HCT116 (cell line): ENCODE measurements around the gene FBXL16. TPM values are rescaled to one million over a fixed set of nuclear protein-coding genes. Genes with fewer than 3 reads are reported as not detected.

Experiments
- ATAC-seq: fragments of 200-7000 bp; cut with Tn5 transposase; 2 replicates; pipeline ENCODE4 v1.9.1; 2020; ENCODE audit warnings: mild to moderate bottlenecking, moderate library complexity
- BruUV-seq: library from RNA; stranded (reverse); fragments of 400-500 nt; replicated peaks from 2 replicates; lab custom pipeline; 2021; lab: Mats Ljungman, UMichigan
- CTCF ChIA-PET: fragments of 300-600 bp; sonication (Branson Sonifier 250); formaldehyde crosslinking; loops from one replicate; lab custom pipeline; 2021; ENCODE audit warnings: antibody characterized with exemption; lab: Charles Lee
- POLR2A ChIA-PET: fragments of 300-600, 350-600 bp; sonication (Branson Sonifier 250); formaldehyde crosslinking; loops from one replicate; lab custom pipeline; 2021; ENCODE audit warnings: antibody characterized with exemption; lab: Charles Lee
- RAD21 ChIA-PET, 2 experiments: fragments of 300-600 bp; sonication (Branson Sonifier 250); formaldehyde crosslinking; loops; one replicate each; lab custom pipeline; 2023; ENCODE audit warnings: low total read pairs in 2 of 2; ENCODE audit not compliant: uncharacterized antibody in 2 of 2, unreplicated experiment in 2 of 2, low non-redundant PET in 1 of 2; lab: Charles Lee
- DNase-seq: peaks from one replicate; pipeline ENCODE4 v3.0.0-alpha.2; 2010; ENCODE audit warnings: low read depth, low spot score
- H2AFZ ChIP-seq: fragments of 200-600 bp; shearing (Covaris generic), sonication (generic); 2 replicates; pipeline ENCODE4 v1.6.1; 2017; ENCODE audit warnings: low read depth, mixed run types, mixed read lengths, antibody characterized with exemption, low read length; ENCODE audit not compliant: poor library complexity, severe bottlenecking
- H3K27ac ChIP-seq: 2 replicates; pipeline ENCODE4 v1.5.1; 2012; ENCODE audit warnings: low read depth, low read length
- H3K27me3 ChIP-seq: fragments of 200-600 bp; sonication (generic); 2 replicates; pipeline ENCODE4 v1.6.1; 2016; ENCODE audit warnings: mixed run types, low read length, mixed read lengths; ENCODE audit not compliant: insufficient read depth
- H3K36me3 ChIP-seq, 2 experiments: fragments of 200-500 bp in 1 of 2; fragments of 200-600 bp in 1 of 2; sonication (Bioruptor generic) in 1 of 2; sonication (generic) in 1 of 2; 2 replicates each; pipeline versions ENCODE4 v1.5.1 to v1.6.1; 2014 to 2016; ENCODE audit warnings: low read length in 2 of 2, inconsistent platforms in 1 of 2, mixed read lengths in 1 of 2, mixed run types in 1 of 2; ENCODE audit not compliant: insufficient read depth in 2 of 2, control insufficient read depth in 1 of 2
- H3K4me1 ChIP-seq, 2 experiments: fragments of 200-600 bp in 1 of 2; sonication (generic) in 1 of 2; 2 replicates each; pipeline versions ENCODE4 v1.5.1 to v1.6.1; 2012 to 2017; ENCODE audit warnings: low read length in 2 of 2, inconsistent platforms in 1 of 2, mild to moderate bottlenecking in 1 of 2, mixed read lengths in 1 of 2, mixed run types in 1 of 2, moderate library complexity in 1 of 2; ENCODE audit not compliant: insufficient read depth in 2 of 2, control insufficient read depth in 1 of 2
- H3K4me2 ChIP-seq: fragments of 200-600 bp; sonication (generic); 2 replicates; pipeline ENCODE4 v1.6.1; 2017; ENCODE audit warnings: mixed run types, low read length, mixed read lengths
- H3K4me3 ChIP-seq, 2 experiments: fragments of 200-600 bp in 1 of 2; sonication (generic) in 1 of 2; replicated peaks in 1 of 2; 2 replicates each; pipeline ENCODE4 v1.5.1; 2011 to 2016; ENCODE audit warnings: low read length in 2 of 2, control low read depth in 1 of 2, low read depth in 1 of 2, mild to moderate bottlenecking in 1 of 2, mixed read lengths in 1 of 2, mixed run types in 1 of 2
- H3K79me2 ChIP-seq: fragments of 200-600 bp; sonication (generic); 2 replicates; pipeline ENCODE4 v1.6.1; 2017; ENCODE audit warnings: mild to moderate bottlenecking, mixed run types, low read length, moderate library complexity, mixed read lengths; ENCODE audit not compliant: insufficient read depth
- H3K9ac ChIP-seq: fragments of 200-600 bp; sonication (generic); 2 replicates; pipeline ENCODE4 v1.6.1; 2016; ENCODE audit warnings: low read length, mixed read lengths
- H3K9me2 ChIP-seq: fragments of 200-600 bp; sonication (generic), shearing (Covaris generic); 2 replicates; pipeline ENCODE4 v1.6.1; 2017; ENCODE audit warnings: mixed run types, mild to moderate bottlenecking, moderate library complexity; ENCODE audit not compliant: insufficient read depth
- H3K9me3 ChIP-seq, 2 experiments: fragments of 200-500 bp in 1 of 2; fragments of 200-600 bp in 1 of 2; sonication (Bioruptor generic) in 1 of 2; sonication (generic) in 1 of 2; 2 replicates each; pipeline ENCODE4 v1.6.1; 2014 to 2017; ENCODE audit warnings: low read length in 2 of 2, mixed read lengths in 2 of 2, inconsistent platforms in 1 of 2, low read depth in 1 of 2, mild to moderate bottlenecking in 1 of 2, mixed run types in 1 of 2, moderate library complexity in 1 of 2; ENCODE audit not compliant: control insufficient read depth in 1 of 2, insufficient read depth in 1 of 2
- H4K20me1 ChIP-seq: fragments of 200-600 bp; sonication (generic), shearing (Covaris generic); 2 replicates; pipeline ENCODE4 v1.6.1; 2017; ENCODE audit warnings: mixed run types, mild to moderate bottlenecking, moderate library complexity; ENCODE audit not compliant: insufficient read depth
- CEBPB ChIP-seq: IDR thresholded peaks from 2 replicates; pipeline ENCODE4 v1.6.1; 2012; ENCODE audit warnings: low read depth
- EGR1 ChIP-seq: IDR thresholded peaks from 2 replicates; pipeline ENCODE4 v1.6.1; 2012; ENCODE audit warnings: low read depth
- ELF1 ChIP-seq: IDR thresholded peaks from 2 replicates; pipeline ENCODE4 v1.6.1; 2012; ENCODE audit warnings: low read depth, borderline replicate concordance
- EZH2 ChIP-seq: fragments of 200-600 bp; sonication (generic); IDR thresholded peaks from 2 replicates; pipeline ENCODE4 v1.6.1; 2017; ENCODE audit warnings: antibody characterized with exemption, mixed run types
- EZH2phosphoT487 ChIP-seq: fragments of 200-600 bp; IDR thresholded peaks from 2 replicates; pipeline ENCODE4 v1.6.1; 2018; ENCODE audit warnings: antibody characterized with exemption, borderline replicate concordance
- FOSL1 ChIP-seq: IDR thresholded peaks from 2 replicates; pipeline ENCODE4 v1.6.1; 2012; ENCODE audit warnings: low read depth
- POLR2A ChIP-seq: IDR thresholded peaks from 2 replicates; pipeline ENCODE4 v1.7.0; 2011; ENCODE audit warnings: borderline replicate concordance; ENCODE audit not compliant: insufficient read depth, insufficient read length; ENCODE audit errors: extremely low read depth
- POLR2AphosphoS5 ChIP-seq: IDR thresholded peaks from 2 replicates; pipeline ENCODE4 v1.6.1; 2011; ENCODE audit warnings: mild to moderate bottlenecking, low read depth, low read length, moderate library complexity
- RAD21 ChIP-seq: IDR thresholded peaks from 2 replicates; pipeline ENCODE4 v1.6.1; 2012; ENCODE audit warnings: low read depth, mild to moderate bottlenecking
- SIN3A ChIP-seq: IDR thresholded peaks from 2 replicates; pipeline ENCODE4 v1.6.1; 2012; ENCODE audit warnings: low read depth
- SRF ChIP-seq: IDR thresholded peaks from 2 replicates; pipeline ENCODE4 v1.6.1; 2012; ENCODE audit warnings: low read depth
- TCF7L2 ChIP-seq: IDR thresholded peaks from 2 replicates; pipeline ENCODE4 v1.7.0; 2011; ENCODE audit warnings: borderline replicate concordance, inconsistent platforms; ENCODE audit not compliant: insufficient read depth, insufficient read length; ENCODE audit errors: extremely low read depth
- YY1 ChIP-seq: IDR thresholded peaks from 2 replicates; pipeline ENCODE4 v1.6.1; 2011; ENCODE audit warnings: low read length, low read depth, moderate library complexity, mild to moderate bottlenecking; ENCODE audit not compliant: insufficient replicate concordance; ENCODE audit errors: extremely low read depth
- intact Hi-C: fragments of 100-400 bp; cut with micrococcal nuclease; formaldehyde crosslinking; loops from 2 replicates; pipeline ENCODE4 v1.10.0; 2022
- total RNA-seq: library from RNA; stranded (reverse); gene quantifications from one replicate; pipeline ENCODE4 v1.2.1, GENCODE V29; 2021; ENCODE audit not compliant: unreplicated experiment
- TF ChIP-seq, protein P1 (sequence below), 3 experiments: fragments of 200-600 bp in 1 of 3; sonication (generic) in 1 of 3; IDR thresholded peaks in 2 of 3; conservative IDR thresholded peaks in 1 of 3; 2 replicates each; pipeline ENCODE4 v1.5.1; 2012 to 2017; ENCODE audit warnings: low read depth in 2 of 3, low read length in 2 of 3, antibody characterized with exemption in 1 of 3, borderline replicate concordance in 1 of 3, control low read depth in 1 of 3, mild to moderate bottlenecking in 1 of 3, mixed read lengths in 1 of 3, mixed run types in 1 of 3, moderate library complexity in 1 of 3; ENCODE audit not compliant: insufficient read depth in 1 of 3
- TF ChIP-seq, protein P2 (sequence below): IDR thresholded peaks from 2 replicates; pipeline ENCODE4 v1.6.1; 2011; ENCODE audit warnings: mild to moderate bottlenecking, low read length, moderate library complexity; ENCODE audit not compliant: insufficient replicate concordance; ENCODE audit errors: extremely low read depth
- TF ChIP-seq, protein P3 (sequence below): IDR thresholded peaks from 2 replicates; pipeline ENCODE4 v1.6.1; 2012

FBXL16 gene
- total RNA-seq, 1 experiment from 2014 or later, result 49.7 TPM

- no peak for ATAC-seq
- no peaks in the 10 kb centered on the region for H3K9me2 ChIP-seq
- RAD21 ChIA-PET, result no interaction called here
- DNase-seq, result no peak
- intact Hi-C loops, result no loop called here
- H3K4me1 ChIP-seq, result peaks cover 0 to 6% of the 10 kb centered on the region in 2 experiments; a peak in 1 of 4 replicates
- no peak overlapping the region for H3K27ac ChIP-seq
- POLR2A ChIA-PET, result no interaction called here
- CTCF ChIA-PET, result no interaction called here
- TF ChIP-seq, protein P1, sequence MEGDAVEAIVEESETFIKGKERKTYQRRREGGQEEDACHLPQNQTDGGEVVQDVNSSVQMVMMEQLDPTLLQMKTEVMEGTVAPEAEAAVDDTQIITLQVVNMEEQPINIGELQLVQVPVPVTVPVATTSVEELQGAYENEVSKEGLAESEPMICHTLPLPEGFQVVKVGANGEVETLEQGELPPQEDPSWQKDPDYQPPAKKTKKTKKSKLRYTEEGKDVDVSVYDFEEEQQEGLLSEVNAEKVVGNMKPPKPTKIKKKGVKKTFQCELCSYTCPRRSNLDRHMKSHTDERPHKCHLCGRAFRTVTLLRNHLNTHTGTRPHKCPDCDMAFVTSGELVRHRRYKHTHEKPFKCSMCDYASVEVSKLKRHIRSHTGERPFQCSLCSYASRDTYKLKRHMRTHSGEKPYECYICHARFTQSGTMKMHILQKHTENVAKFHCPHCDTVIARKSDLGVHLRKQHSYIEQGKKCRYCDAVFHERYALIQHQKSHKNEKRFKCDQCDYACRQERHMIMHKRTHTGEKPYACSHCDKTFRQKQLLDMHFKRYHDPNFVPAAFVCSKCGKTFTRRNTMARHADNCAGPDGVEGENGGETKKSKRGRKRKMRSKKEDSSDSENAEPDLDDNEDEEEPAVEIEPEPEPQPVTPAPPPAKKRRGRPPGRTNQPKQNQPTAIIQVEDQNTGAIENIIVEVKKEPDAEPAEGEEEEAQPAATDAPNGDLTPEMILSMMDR (IDR thresholded peaks at IDR 0.05 in 2 of 3, conservative IDR thresholded peaks at IDR 0.05 in 1 of 3; ENCODE audit: borderline replicate concordance in 1 of 3, insufficient read depth in 1 of 3, low read depth in 2 of 3, low read length in 2 of 3), result no peak
- TF ChIP-seq EZH2phosphoT487 (no peak), POLR2A (no peak), RAD21 (no peak), TCF7L2 (no peak), YY1 (no peak), CEBPB (no peak), POLR2AphosphoS5 (no peak), SIN3A (no peak), EGR1 (no peak), FOSL1 (no peak), ELF1 (no peak), EZH2 (no peak), SRF (no peak)
- TF ChIP-seq, protein P2, sequence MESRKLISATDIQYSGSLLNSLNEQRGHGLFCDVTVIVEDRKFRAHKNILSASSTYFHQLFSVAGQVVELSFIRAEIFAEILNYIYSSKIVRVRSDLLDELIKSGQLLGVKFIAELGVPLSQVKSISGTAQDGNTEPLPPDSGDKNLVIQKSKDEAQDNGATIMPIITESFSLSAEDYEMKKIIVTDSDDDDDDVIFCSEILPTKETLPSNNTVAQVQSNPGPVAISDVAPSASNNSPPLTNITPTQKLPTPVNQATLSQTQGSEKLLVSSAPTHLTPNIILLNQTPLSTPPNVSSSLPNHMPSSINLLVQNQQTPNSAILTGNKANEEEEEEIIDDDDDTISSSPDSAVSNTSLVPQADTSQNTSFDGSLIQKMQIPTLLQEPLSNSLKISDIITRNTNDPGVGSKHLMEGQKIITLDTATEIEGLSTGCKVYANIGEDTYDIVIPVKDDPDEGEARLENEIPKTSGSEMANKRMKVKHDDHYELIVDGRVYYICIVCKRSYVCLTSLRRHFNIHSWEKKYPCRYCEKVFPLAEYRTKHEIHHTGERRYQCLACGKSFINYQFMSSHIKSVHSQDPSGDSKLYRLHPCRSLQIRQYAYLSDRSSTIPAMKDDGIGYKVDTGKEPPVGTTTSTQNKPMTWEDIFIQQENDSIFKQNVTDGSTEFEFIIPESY, result no peak
- TF ChIP-seq, protein P3, sequence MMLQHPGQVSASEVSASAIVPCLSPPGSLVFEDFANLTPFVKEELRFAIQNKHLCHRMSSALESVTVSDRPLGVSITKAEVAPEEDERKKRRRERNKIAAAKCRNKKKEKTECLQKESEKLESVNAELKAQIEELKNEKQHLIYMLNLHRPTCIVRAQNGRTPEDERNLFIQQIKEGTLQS, result no peak
- peaks cover 12% of the 10 kb centered on the region for H3K79me2 ChIP-seq
- BruUV-seq, result no TSS peak
- H3K4me3 ChIP-seq, result no peak overlapping the region
- peaks cover 0 to 4% of the 10 kb centered on the region in 2 experiments; a peak in 1 of 4 replicates for H3K36me3 ChIP-seq
- no peaks in the 10 kb centered on the region for H3K27me3 ChIP-seq
- H3K4me2 ChIP-seq, result no peak overlapping the region
- H2AFZ ChIP-seq, result no peak overlapping the region
- H4K20me1 ChIP-seq, result no peaks in the 10 kb centered on the region
- H3K9me3 ChIP-seq, result no peaks in the 10 kb centered on the region
- no peak overlapping the region for H3K9ac ChIP-seq
Observed at GRCh38 chr16:674214-674881, 31.3 kb downstream of the FBXL16 start.
